Stimulated activated CD8-positive, alpha-beta memory T cell treated with anti-CD3 and anti-CD28 coated beads, Interleukin-12 subunit alpha, Interleukin-12 subunit beta, amount 100 ng/mL, for 24 hours (primary cell): ENCODE measurements around the gene HAUS5.
"Not testable (repeated sequence)": the region's sequence is repeated elsewhere in the genome, so short reads cannot be mapped to it uniquely, and the experiment has no call there.

Experiments
- DNase-seq: peaks from one replicate; pipeline ENCODE4 v3.0.0-alpha.2; 2020; ENCODE audit errors: extremely low read depth

Gene HAUS5

DNA sequence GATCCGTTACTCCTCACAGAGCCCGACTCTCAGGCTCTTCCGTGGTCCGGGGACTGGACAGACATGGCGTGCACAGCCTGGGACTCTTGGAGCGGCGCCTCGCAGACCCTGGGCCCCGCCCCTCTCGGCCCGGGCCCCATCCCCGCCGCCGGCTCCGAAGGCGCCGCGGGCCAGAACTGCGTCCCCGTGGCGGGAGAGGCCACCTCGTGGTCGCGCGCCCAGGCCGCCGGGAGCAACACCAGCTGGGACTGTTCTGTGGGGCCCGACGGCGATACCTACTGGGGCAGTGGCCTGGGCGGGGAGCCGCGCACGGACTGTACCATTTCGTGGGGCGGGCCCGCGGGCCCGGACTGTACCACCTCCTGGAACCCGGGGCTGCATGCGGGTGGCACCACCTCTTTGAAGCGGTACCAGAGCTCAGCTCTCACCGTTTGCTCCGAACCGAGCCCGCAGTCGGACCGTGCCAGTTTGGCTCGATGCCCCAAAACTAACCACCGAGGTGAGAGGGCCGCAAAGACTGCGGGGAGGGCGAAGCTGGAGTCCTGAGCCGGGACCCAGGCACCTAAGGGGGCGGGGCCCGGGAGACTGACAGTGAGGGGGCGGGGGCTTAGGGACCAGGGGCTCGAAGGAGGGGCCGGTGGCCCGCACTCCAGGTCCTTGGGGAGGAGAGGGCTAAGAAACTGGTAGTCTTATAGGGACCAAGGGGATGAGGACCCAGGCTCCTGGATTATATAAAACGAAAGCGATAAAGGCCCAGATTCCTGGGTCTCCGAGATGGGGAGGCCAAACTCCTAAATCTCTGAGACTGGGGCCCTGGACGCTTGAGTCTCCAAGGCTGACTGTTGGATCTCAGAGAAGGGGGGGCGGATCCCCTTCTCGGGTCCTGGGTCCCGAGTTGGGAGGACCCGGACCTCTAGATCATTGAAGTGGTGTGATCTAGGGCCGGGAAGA is 31.0 kb downstream of the HAUS5 start:
- DNase-seq: no peak

DNA sequence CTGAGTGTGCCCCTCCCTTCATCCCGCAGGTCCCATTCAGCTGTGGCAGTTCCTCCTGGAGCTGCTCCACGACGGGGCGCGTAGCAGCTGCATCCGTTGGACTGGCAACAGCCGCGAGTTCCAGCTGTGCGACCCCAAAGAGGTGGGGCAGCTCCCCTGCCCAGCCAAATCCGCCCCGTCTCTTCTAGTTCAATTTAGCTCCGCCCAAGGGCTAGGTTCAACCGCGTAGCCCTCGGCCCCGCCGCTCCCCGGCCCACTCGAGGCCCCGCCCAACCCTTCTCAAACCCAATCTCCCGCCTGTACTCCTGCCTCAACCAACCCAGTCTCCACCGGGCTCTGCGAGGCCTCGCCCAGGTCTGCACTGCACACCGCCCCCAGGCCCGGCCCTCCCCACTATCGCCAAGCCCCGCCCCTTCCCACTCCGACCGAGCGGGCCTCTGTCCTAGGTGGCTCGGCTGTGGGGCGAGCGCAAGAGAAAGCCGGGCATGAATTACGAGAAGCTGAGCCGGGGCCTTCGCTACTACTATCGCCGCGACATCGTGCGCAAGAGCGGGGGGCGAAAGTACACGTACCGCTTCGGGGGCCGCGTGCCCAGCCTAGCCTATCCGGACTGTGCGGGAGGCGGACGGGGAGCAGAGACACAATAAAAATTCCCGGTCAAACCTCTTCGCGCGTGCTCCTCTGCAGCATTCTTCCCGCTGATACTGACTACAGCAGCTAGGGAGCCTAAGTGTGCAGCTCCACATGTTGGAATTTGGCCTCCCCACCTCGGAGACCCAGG is 31.9 kb downstream of the HAUS5 start:
- peak; percentile 90 for DNase-seq

DNA sequence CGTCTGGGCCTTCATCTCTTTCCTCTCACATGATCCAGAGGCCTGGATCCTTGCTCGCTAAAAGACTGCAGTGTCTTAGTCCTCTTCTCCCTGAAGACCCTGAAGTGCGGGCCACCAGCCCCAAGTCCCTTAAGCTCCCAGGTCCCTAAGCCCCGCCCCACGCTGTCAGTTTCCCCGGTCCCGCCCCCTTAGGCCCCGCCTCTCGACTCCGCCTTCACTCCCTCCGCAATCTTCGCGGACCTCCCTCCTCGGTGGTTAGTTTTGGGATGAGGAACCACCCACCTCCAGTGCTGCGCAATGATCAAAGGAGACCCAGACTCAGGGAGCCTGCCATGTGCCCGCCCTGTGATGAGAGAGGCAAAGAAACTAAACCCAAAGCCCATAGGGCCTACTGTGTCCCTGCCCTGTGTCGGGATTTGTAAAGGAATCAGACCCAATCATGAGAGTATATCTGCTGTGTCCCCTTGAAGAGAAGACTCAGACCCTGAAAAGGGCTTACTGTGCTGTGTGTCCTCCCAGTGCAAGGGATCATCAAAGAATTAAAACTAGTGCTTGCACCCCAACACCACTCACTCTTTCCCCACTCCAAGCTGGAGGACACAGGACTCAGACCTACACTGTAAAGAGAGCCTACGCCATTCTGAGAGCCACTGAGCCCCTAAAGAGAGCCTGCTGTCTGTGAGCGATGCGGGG is 32.6 kb downstream of the HAUS5 start:
- DNase-seq: peak; percentile 62

GRCh38 chr19:35645680-35646511 is 33.4 kb downstream of the HAUS5 start:
- no peak for DNase-seq

DNA sequence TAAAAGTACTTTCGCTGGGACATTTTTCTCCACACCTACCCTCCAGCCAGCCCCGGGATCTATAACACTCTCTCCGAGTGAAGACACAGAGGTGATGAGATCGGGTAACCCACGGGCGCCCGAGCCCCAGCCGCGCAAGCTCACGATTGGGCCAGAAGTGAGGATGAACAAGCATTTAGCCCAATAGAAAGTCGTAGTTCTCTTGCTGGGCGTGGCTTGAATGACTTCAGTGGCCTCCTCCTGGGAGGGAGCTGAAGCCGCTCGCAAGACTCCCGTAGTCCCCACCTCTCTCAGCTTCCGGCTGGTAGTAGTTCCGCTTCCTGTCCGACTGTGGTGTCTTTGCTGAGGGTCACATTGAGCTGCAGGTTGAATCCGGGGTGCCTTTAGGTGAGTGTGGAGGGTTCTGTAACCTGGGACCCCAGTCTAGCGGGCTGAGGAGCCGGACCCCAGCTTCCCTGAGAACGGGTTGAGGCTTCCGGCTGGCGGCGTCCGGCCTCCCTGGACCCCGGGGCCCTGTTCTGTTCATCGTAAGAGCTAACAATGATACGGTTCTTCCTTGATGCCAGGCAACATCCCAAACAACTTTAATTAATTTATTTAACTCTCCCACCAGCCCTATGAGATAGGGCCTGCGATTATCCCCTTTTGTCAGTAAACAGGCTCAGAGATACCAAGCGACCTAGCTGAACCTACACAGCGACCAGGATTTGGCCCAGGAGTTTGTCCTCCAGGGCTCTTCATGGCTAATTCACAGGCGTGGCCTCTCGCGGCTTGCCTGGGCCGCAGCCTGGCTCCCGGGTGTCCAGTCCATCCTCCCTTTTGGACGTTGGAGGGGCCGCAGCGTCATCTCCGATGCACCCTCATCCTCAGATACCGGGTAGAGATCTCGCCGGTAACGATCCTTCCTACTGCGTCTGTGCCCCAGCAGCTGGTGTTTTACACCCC is 35.8 kb downstream of the HAUS5 start, which contains the start of gene COX6B1:
Gene COX6B1, plus strand, starts transcription at position 307 of the 945 bp plus-strand sequence. CDS start 2,921 bp downstream, outside the sequence.
- DNase-seq: peak; percentile 79

DNA sequence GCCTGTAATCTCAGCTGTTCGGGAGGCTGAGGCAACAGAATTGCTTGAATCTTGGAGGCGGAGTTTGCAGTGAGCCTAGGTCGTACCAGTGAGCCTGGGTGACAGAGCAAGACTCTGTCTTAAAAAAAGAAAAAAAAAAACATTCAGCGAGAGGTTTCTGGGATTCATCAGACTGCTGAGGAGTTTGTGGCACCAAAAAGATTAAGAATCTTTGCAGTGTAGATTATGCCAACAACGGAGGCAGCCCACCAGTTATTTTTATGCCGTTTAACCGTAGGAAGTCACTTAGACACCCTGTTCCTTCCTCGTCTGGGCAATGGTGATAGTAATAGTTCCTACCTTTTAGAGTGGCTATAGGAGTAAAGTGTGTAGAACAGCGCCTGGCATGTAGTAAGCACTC is 38.0 kb downstream of the HAUS5 start:
- no peak for DNase-seq

GRCh38 chr19:35654828-35655227 is 42.3 kb downstream of the HAUS5 start:
- not testable (repeated sequence) for DNase-seq

- no peak for DNase-seq
Measured at GRCh38 chr19:35655600-35655999, 43.1 kb downstream of the HAUS5 start.

- DNase-seq: no peak
Measured at GRCh38 chr19:35656700-35657099, 44.2 kb downstream of the HAUS5 start.

DNA sequence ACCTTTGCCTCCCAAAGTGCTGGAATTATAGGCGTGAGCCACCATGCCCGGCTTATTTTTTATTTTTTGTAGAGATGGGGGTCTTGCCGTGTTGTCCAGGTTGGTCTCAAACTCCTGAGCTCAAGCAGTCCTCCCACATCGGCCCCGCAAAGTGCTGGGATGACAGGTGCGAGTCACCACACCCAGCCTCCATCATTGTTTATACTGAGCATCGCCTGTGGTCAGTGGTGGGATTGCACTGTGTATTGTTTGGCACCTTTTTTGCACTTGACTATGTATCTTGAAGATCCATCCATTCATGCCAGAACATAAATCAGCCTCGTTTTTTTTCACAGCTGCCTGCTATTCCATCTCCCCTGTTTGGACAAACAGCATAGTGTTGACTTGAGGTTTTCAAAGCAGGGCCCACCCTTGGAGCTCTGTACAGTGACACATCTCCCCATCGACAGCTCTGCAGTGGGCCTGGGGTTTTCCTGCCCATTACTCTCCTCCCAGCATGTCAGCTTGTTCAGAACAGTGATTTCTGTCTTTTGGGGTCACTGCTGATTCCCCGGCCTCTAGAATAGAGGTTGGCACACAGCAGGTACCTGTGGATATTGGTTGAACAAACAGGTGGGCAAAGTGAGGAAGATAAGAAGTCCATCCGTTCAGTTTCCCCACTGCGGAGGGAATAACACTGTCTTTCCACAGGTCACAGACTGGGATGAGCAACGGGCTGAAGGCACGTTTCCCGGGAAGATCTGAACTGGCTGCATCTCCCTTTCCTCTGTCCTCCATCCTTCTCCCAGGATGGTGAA is 45.6 kb downstream of the HAUS5 start:
- DNase-seq: no peak

DNA sequence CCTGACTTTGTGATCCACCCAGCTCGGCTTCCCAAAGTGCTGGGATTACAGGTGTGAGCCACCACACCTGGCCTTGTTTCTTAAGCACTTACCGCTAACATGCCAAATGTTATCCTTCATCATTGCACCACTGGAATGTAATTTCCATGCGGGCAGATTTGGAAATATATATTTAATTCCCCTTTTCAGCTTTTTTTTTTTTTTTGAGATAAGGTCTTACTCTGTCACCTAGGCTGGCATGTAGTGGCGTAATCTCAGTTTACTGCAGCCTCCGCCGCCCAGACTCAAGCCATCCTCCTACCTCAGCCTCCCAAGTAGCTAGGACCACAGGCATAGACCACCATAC is 49.4 kb downstream of the HAUS5 start:
- DNase-seq: no peak

- DNase-seq: no peak
Measured at GRCh38 chr19:35663981-35664380, 51.4 kb downstream of the HAUS5 start.

GRCh38 chr19:35665157-35665556 is 52.6 kb downstream of the HAUS5 start:
- DNase-seq: no peak

GRCh38 chr19:35665604-35666003 is 53.1 kb downstream of the HAUS5 start:
- no peak for DNase-seq

GRCh38 chr19:35666251-35666913 is 53.8 kb downstream of the HAUS5 start, which contains the start of gene UPK1A:
Gene UPK1A, plus strand, starts transcription at chr19:35666517. Its CDS starts 296 bp downstream, at chr19:35666813.
- no peak for DNase-seq

DNA sequence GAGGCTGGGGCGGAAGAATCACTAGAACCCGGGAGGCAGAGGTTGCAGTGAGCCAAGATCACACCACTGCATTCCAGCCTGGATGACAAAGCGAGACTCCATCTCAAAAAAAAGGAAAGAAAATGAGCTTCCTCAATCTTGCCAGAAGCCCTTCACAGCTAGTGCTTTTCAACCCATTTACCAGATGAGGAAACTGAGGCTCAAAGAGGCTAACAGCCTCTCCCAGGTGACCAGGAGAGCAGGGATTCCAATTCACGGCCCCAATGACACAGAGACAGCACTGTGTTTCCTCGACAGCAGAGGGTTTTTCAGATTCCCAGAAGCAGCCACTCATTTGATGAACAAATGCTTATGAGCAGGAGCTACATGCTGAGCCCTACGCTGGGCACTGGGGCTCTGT is 57.0 kb downstream of the HAUS5 start:
- no peak for DNase-seq

- DNase-seq: no peak
Measured at GRCh38 chr19:35669974-35670373, 57.4 kb downstream of the HAUS5 start.

- no peak for DNase-seq
Measured at GRCh38 chr19:35670686-35671085, 58.2 kb downstream of the HAUS5 start.

GRCh38 chr19:35671818-35672217 is 59.3 kb downstream of the HAUS5 start:
- DNase-seq: no peak
